Natural killer cell (primary cell): ENCODE results near the gene GRK2. TPM values are rescaled to one million over a fixed set of nuclear protein-coding genes. Genes with fewer than 3 reads are reported as not detected.
A peak's percentile ranks its signal among the peaks of the same experiment; 100 is the strongest.

Experiments used
- ATAC-seq, 3 donors: fragments of 150-1000 bp in 2 of 3; fragments of 200-7000 bp in 1 of 3; cut with Tn5 transposase; 1 replicate in 1 of 3; 2 replicates in 2 of 3; pipeline ENCODE4 v1.10.0; 2021; ENCODE audit warnings: mild to moderate bottlenecking in 2 of 3, moderate library complexity in 2 of 3
- DNase-seq, 2 donors: peaks; one replicate each; pipeline versions ENCODE4 v3.0.0 to v3.0.0-alpha.2; 2013 to 2021; ENCODE audit warnings: mixed read lengths in 1 of 2
- H3K27ac ChIP-seq: one replicate; pipeline ENCODE4 v1.5.1; 2013; ENCODE audit warnings: mild to moderate bottlenecking, low read length
- H3K27me3 ChIP-seq: one replicate; pipeline ENCODE4 v1.6.1; 2013; ENCODE audit warnings: low read length; ENCODE audit not compliant: control insufficient read depth, insufficient read depth
- H3K36me3 ChIP-seq: one replicate; pipeline ENCODE4 v1.6.1; 2013; ENCODE audit warnings: low read length; ENCODE audit not compliant: control insufficient read depth, insufficient read depth
- H3K4me1 ChIP-seq: one replicate; pipeline ENCODE4 v1.6.1; 2013; ENCODE audit warnings: low read length; ENCODE audit not compliant: control insufficient read depth, insufficient read depth
- H3K4me3 ChIP-seq: one replicate; pipeline ENCODE4 v1.5.1; 2013; ENCODE audit warnings: low read length
- H3K9me3 ChIP-seq: one replicate; pipeline ENCODE4 v1.6.1; 2013; ENCODE audit warnings: low read length; ENCODE audit not compliant: control insufficient read depth, insufficient read depth
- H3K27ac Mint-ChIP-seq, 2 donors: one replicate each; pipeline ENCODE4 v1.8.0; 2022; ENCODE audit warnings: mild to moderate bottlenecking in 2 of 2, mixed read lengths in 2 of 2, moderate library complexity in 1 of 2
- H3K27me3 Mint-ChIP-seq, 2 donors: one replicate each; pipeline ENCODE4 v1.8.0; 2022; ENCODE audit warnings: low read depth in 2 of 2, mixed read lengths in 2 of 2
- H3K36me3 Mint-ChIP-seq: one replicate; pipeline ENCODE4 v1.8.0; 2022; ENCODE audit warnings: mixed read lengths
- H3K4me1 Mint-ChIP-seq, 2 donors: one replicate each; pipeline ENCODE4 v1.8.0; 2022; ENCODE audit warnings: mixed read lengths in 2 of 2
- H3K4me3 Mint-ChIP-seq: one replicate; pipeline ENCODE4 v1.8.0; 2022; ENCODE audit warnings: mild to moderate bottlenecking, moderate library complexity, mixed read lengths
- H3K9me3 Mint-ChIP-seq, 2 donors: one replicate each; pipeline ENCODE4 v1.8.0; 2022; ENCODE audit warnings: mixed read lengths in 2 of 2
- CTCF ChIP-seq: fragments of 200-600 bp; IDR thresholded peaks from one replicate; pipeline ENCODE4 v1.8.0; 2022; ENCODE audit warnings: antibody characterized with exemption
- WGBS: methylation state at CpG from one replicate; pipeline ENCODE4 v1.1.7; 2013; ENCODE audit warnings: missing lambda C conversion rate; ENCODE audit not compliant: insufficient coverage; 5-methylcytosine and 5-hydroxymethylcytosine counted together
- intact Hi-C: fragments of 100-400 bp; cut with micrococcal nuclease; formaldehyde crosslinking; loops from one replicate; pipeline ENCODE4 v1.14.2; 2022
- total RNA-seq, 4 donors: library from RNA; stranded (reverse); fragments of 120-200 nt in 1 of 4; gene quantifications; one replicate each; pipeline versions ENCODE4 v1.2.3 to v1.2.4, GENCODE V29; 2013 to 2022

Gene GRK2
- total RNA-seq, 3 donors from 2014 or later (not counting 1 experiment from before 2014, with no cell fraction given), result 390 to 482 (median 441) TPM

DNA sequence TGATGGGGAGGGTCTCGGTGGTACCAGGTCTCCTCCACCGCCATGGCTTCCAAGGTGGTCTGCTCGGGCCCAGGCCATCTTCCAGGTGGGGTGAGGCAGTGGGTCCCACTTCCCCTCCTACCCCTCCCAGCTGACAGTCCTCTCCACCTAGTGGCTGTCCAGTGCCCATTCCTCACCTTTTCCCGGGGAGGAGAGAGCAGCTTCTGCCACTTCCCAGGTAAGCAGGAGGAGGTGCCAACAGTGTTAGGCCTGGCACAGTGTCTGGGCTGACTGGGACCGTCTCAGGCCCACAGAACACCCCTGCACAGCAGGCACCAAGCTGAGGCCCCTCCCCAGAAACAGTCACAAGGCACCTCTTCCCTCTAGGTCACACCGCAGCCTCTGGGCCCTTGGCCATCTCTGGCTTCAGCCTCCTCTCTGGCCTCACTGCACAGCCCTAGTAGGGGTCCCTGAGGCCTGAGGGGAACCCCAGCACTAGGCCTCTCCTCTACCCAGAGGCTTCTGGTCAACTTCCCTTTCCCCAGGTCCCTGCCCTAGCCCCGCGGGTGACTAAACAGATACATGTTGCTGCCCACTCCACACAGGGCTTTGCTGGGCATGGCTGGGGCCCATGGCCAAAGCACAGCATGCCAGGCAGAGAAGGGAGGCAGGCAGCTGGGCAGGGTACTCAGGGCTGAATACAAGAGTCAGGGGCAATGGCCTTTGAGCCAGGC is 20.5 kb downstream of the GRK2 start:
- Histone ChIP-seq H3K36me3 (peaks cover 63% of the 10 kb centered on the region), H3K4me1 (peaks cover 91% of the 10 kb centered on the region), H3K4me3 (no peak overlapping the region), H3K27me3 (no peaks in the 10 kb centered on the region), H3K27ac (peak overlapping the region; percentile 97), H3K9me3 (no peaks in the 10 kb centered on the region)
- H3K9me3 Mint-ChIP-seq, result no peaks in the 10 kb centered on the region
- intact Hi-C loops, result loop anchor here (5.0 kb wide), 2 partner anchors 34 to 86 kb away; partner anchors contain the start of gene CLCF1
- ATAC-seq (peak in 1 of 3 donors; percentile 1), DNase-seq (peak in 1 of 2 donors; percentile 49)
- H3K36me3 Mint-ChIP-seq, result no peaks in the 10 kb centered on the region
- H3K4me1 Mint-ChIP-seq, result peaks cover 35 to 53% of the 10 kb centered on the region in 2 donors
- H3K27ac Mint-ChIP-seq, result peak overlapping the region; percentile 100
- TF ChIP-seq CTCF, result no peak
- H3K27me3 Mint-ChIP-seq, result no peaks in the 10 kb centered on the region
- 23% methylated on average over 8 of the region's 8 CpGs for WGBS
- H3K4me3 Mint-ChIP-seq, result peak overlapping the region; percentile 89

DNA sequence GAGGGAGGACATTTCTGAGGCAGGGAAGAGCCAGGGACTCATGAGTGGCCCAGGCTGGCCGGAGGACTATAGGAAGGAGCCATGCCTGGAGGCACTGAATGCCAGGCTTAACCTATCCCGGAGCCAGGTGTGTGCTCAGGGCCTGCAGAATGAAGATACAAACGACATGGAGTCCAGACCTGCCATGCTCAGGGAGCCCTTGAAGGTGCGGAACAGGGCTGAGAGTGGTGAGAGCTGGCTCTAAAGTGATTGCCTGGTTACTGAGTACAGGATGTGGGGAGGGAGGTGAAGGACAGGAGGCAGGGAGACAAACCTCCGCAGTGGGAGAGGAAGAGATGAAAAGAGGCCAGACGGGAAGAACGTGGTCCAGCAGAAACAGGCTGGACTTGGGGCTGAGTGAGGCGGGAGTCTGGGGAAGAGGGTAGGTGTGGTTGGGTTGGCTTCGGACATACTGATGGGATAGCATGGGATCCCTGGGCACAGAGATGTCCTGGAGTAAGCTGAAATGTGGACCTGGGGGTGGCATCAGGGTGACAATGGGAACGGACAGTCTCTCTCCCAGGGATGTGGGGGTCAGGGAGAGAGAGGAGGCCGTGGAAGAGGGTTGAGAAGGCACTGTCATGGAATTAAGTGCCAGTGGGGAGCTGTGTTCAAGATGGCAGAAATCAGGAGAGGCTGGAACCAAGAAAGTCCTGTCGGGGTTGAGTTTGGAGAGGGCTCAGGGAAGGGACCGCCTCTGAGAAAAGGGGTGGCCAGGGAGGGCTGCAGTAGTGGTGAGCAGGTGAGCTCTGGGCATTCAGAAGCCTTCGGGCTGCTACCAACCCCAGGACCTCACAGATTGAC is 21.3 kb downstream of the GRK2 start:
- peaks cover 88% of the 10 kb centered on the region for H3K4me1 ChIP-seq
- H3K27ac ChIP-seq, result peak overlapping the region; percentile 97
- H3K27me3 ChIP-seq, result no peaks in the 10 kb centered on the region
- peaks cover 62% of the 10 kb centered on the region for H3K36me3 ChIP-seq
- no peaks in the 10 kb centered on the region for H3K9me3 ChIP-seq
- H3K36me3 Mint-ChIP-seq, result no peaks in the 10 kb centered on the region
- DNase-seq (peak in 1 of 2 donors; percentile 77), ATAC-seq (no peak)
- peak overlapping the region; percentile 100 for H3K27ac Mint-ChIP-seq
- WGBS, result 35% methylated on average over 14 of the region's 14 CpGs
- H3K9me3 Mint-ChIP-seq, result no peaks in the 10 kb centered on the region
- peak overlapping the region; percentile 89 for H3K4me3 Mint-ChIP-seq
- intact Hi-C loops, result loop anchor here (1.0 to 5.0 kb wide), 6 partner anchors 10 to 85 kb away; partner anchors contain the start of genes CLCF1 and SSH3
- H3K4me1 Mint-ChIP-seq, result peaks cover 39 to 53% of the 10 kb centered on the region in 2 donors
- H3K4me3 ChIP-seq, result peak overlapping the region; percentile 3
- TF ChIP-seq CTCF, result no peak
- no peaks in the 10 kb centered on the region for H3K27me3 Mint-ChIP-seq

DNA sequence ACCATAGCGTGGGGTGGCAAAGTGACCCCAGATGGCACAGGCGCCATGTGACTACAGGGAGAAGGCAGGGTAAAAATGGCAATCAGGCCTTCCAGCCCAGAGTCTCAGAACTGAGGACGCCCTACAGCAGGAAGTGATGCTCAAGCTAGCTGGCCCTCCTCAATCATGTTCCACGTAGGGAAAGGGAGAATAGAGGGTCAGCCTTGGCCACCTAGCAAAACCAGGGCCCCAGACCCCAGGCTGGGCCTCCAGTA is 21.9 kb downstream of the GRK2 start:
- Histone ChIP-seq H3K27ac (peak overlapping the region; percentile 97), H3K4me1 (peaks cover 83% of the 10 kb centered on the region), H3K27me3 (no peaks in the 10 kb centered on the region), H3K36me3 (peaks cover 62% of the 10 kb centered on the region), H3K9me3 (no peaks in the 10 kb centered on the region), H3K4me3 (peak overlapping the region; percentile 3)
- 7% methylated on average over 4 of the region's 4 CpGs for WGBS
- intact Hi-C loops, result loop anchor here (1.0 to 5.0 kb wide), 6 partner anchors 11 to 84 kb away; partner anchors contain the start of genes CLCF1 and SSH3
- no peaks in the 10 kb centered on the region for H3K9me3 Mint-ChIP-seq
- no peaks in the 10 kb centered on the region for H3K36me3 Mint-ChIP-seq
- peak overlapping the region; percentile 89 for H3K4me3 Mint-ChIP-seq
- DNase-seq (no peak), ATAC-seq (no peak)
- no peaks in the 10 kb centered on the region for H3K27me3 Mint-ChIP-seq
- TF ChIP-seq CTCF, result no peak
- H3K27ac Mint-ChIP-seq, result peak overlapping the region; percentile 100
- peaks cover 45 to 58% of the 10 kb centered on the region in 2 donors for H3K4me1 Mint-ChIP-seq
